Subcutaneous abdominal adipose tissue (tissue), 5 donors: ENCODE measurements around the gene CA5A.
"Not testable (repeated sequence)": the region's sequence is repeated elsewhere in the genome, so short reads cannot be mapped to it uniquely, and the experiment has no call there.

ENCODE experiments used
- H3K27ac ChIP-seq: one replicate; pipeline ENCODE4 v1.7.0; 2013; ENCODE audit warnings: low read depth, mild to moderate bottlenecking, inconsistent platforms, low read length, moderate library complexity
- H3K27me3 ChIP-seq, 5 donors: one replicate each; pipeline ENCODE4 v1.7.0; 2013; ENCODE audit warnings: low read length in 5 of 5, inconsistent platforms in 1 of 5; ENCODE audit not compliant: control insufficient read depth in 5 of 5, insufficient read depth in 4 of 5
- H3K36me3 ChIP-seq, 5 donors: one replicate each; pipeline ENCODE4 v1.7.0; 2013; ENCODE audit warnings: low read length in 5 of 5; ENCODE audit not compliant: control insufficient read depth in 5 of 5, insufficient read depth in 5 of 5
- H3K4me1 ChIP-seq, 5 donors: one replicate each; pipeline ENCODE4 v1.7.0; 2013; ENCODE audit warnings: low read length in 5 of 5, mild to moderate bottlenecking in 3 of 5, moderate library complexity in 1 of 5; ENCODE audit not compliant: control insufficient read depth in 5 of 5, insufficient read depth in 5 of 5
- H3K4me3 ChIP-seq, 5 donors: one replicate each; pipeline ENCODE4 v1.7.0; 2013; ENCODE audit warnings: low read length in 5 of 5, low read depth in 1 of 5
- H3K9ac ChIP-seq, 5 donors: one replicate each; pipeline ENCODE4 v1.7.0; 2013; ENCODE audit warnings: low read length in 5 of 5, mild to moderate bottlenecking in 4 of 5, moderate library complexity in 3 of 5
- H3K9me3 ChIP-seq, 5 donors: one replicate each; pipeline ENCODE4 v1.7.0; 2013; ENCODE audit warnings: low read length in 5 of 5; ENCODE audit not compliant: control insufficient read depth in 5 of 5
- donor health status: healthy.
- donor health status: healthy.
- donor health status: healthy.
- donor health status: healthy.
- donor health status: healthy.

CA5A gene

GRCh38 chr16:87918338-87918737 is 18.0 kb downstream of the CA5A start:
- H3K4me1 ChIP-seq: peaks cover 0 to 29% (median 23%) of the 10 kb centered on the region in 5 donors
- peak overlapping the region; percentile 31 to 57 (median 56) for H3K4me3 ChIP-seq
- H3K27ac ChIP-seq: peak overlapping the region; percentile 67
- no peaks in the 10 kb centered on the region for H3K9me3 ChIP-seq
- peak overlapping the region in 3 of 5 donors; percentile 16 to 75 (median 62) for H3K9ac ChIP-seq
- H3K27me3 ChIP-seq: peaks cover 0 to 5% (median 2%) of the 10 kb centered on the region in 5 donors
- H3K36me3 ChIP-seq: no peaks in the 10 kb centered on the region

DNA sequence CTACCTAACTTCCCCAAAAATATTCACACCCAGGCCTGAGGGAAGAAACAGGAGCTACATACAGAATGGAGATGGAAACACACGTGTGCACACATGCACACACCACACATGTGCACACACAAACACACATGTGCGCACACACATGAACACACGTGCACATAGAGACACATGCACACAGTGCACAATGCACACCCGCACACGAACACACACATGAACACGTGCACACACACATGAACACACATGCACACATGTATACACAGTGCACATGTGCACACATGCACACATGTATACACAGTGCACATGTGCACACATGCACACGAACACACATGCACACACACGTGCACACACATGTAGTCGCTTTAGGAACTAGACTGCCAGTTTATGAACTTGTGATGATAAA is 18.8 kb downstream of the CA5A start:
- no peak overlapping the region for H3K27ac ChIP-seq
- peaks cover 0 to 24% (median 20%) of the 10 kb centered on the region in 5 donors for H3K4me1 ChIP-seq
- no peak overlapping the region for H3K9ac ChIP-seq
- no peaks in the 10 kb centered on the region for H3K36me3 ChIP-seq
- H3K4me3 ChIP-seq: no peak overlapping the region
- peaks cover 0 to 5% (median 2%) of the 10 kb centered on the region in 5 donors for H3K27me3 ChIP-seq
- no peaks in the 10 kb centered on the region for H3K9me3 ChIP-seq

GRCh38 chr16:87914812-87915211 is 21.5 kb downstream of the CA5A start:
- peaks cover 0 to 5% (median 4%) of the 10 kb centered on the region in 5 donors for H3K27me3 ChIP-seq
- peaks cover 0 to 27% (median 18%) of the 10 kb centered on the region in 5 donors for H3K4me1 ChIP-seq
- no peak overlapping the region for H3K9ac ChIP-seq
- H3K4me3 ChIP-seq: no peak overlapping the region
- no peak overlapping the region for H3K27ac ChIP-seq
- H3K36me3 ChIP-seq: no peaks in the 10 kb centered on the region
- no peaks in the 10 kb centered on the region for H3K9me3 ChIP-seq

- H3K27me3 ChIP-seq, H3K4me3 ChIP-seq, H3K36me3 ChIP-seq, H3K9ac ChIP-seq, H3K9me3 ChIP-seq, H3K27ac ChIP-seq: not testable (repeated sequence)
- H3K4me1 ChIP-seq: peaks cover 0 to 26% (median 15%) of the 10 kb centered on the region in 5 donors
Observed at GRCh38 chr16:87914021-87914725, 22.2 kb downstream of the CA5A start.

DNA sequence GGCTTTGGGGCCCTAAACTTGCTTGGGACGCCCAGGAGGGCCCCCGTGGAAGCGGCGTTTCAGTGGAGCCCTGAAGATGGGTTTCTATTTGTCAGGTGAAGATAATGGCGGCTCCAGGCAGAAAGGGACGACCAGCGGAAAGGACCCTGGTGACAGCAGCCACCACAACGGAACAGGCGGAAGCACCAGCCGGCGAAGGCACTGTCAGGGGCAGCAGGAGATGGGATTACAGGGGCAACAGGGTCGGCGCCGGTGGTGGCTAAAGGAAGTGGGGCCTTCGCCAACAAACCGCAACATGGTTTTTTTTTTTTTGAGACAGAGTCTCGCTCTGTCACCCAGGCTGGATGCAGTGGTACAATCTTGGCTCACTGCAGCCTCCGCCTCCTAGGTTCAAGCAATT is 23.6 kb downstream of the CA5A start:
- not testable (repeated sequence) for H3K27ac ChIP-seq, H3K9me3 ChIP-seq, H3K9ac ChIP-seq, H3K27me3 ChIP-seq, H3K4me3 ChIP-seq, H3K36me3 ChIP-seq
- peaks cover 0 to 11% (median 3%) of the 10 kb centered on the region in 5 donors for H3K4me1 ChIP-seq

DNA sequence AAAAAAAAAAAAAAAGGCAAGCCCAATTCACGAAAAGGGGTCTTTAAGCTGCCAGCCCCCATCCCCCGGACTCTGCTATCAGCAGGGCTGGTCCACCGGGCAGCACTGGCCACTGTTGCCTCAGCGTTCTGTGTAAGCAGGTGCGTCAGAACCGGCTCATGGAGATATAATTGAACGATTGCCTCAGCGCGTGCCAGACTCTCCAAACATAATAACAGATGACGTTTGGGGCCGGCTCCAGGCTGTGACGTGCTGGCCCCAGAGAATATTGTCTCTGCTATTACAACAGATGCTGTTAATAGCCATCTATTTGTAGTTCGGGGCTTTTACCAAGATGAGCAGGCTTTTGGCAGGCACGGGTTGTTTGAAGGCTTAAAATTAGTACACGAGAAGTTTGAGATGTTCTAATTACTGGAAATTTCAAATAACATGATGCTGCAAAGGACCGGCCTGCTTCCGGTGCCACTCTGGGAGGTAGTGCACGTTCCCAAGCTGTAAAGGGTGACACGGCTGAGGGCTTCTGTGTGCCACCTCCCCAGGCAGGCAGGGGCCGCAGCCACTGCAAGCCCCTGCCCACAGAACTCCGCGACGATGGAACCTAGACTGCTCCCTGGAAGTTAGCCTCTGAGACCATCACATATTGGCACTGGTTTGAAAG is 25.1 kb downstream of the CA5A start:
- not testable (repeated sequence) for H3K27me3 ChIP-seq, H3K27ac ChIP-seq, H3K9me3 ChIP-seq, H3K4me3 ChIP-seq, H3K9ac ChIP-seq, H3K4me1 ChIP-seq, H3K36me3 ChIP-seq

- not testable (repeated sequence) for H3K4me3 ChIP-seq, H3K27ac ChIP-seq, H3K4me1 ChIP-seq, H3K36me3 ChIP-seq, H3K9ac ChIP-seq, H3K9me3 ChIP-seq
- peaks cover 0 to 12% (median 9%) of the 10 kb centered on the region in 5 donors for H3K27me3 ChIP-seq
Observed at GRCh38 chr16:87909203-87909935, 27.0 kb downstream of the CA5A start.

DNA sequence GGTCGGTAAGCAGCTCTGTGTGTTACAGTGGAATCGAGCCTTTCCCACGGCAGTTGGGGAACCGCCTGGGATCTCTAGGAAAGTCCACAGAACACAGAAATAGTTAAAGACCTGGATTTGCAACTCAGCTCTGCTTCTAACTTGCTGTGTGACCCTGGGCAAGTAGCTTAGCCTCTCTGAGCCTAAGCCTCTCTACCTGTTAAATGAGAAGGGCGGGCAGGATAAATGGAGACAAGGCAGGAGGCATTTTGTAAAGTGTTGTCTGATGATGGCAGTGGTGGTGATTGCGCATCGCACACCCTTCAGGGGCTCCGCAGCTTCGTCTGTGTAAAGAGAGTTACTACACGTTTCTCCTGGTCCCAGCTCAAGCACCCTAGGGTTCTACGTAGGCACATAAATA is 28.2 kb downstream of the CA5A start:
- H3K27me3 ChIP-seq, H3K27ac ChIP-seq, H3K36me3 ChIP-seq, H3K9ac ChIP-seq, H3K9me3 ChIP-seq, H3K4me3 ChIP-seq, H3K4me1 ChIP-seq: not testable (repeated sequence)

- H3K4me1 ChIP-seq, H3K27ac ChIP-seq, H3K4me3 ChIP-seq, H3K9ac ChIP-seq, H3K9me3 ChIP-seq, H3K36me3 ChIP-seq, H3K27me3 ChIP-seq: not testable (repeated sequence)
Observed at GRCh38 chr16:87905521-87905920, 30.8 kb downstream of the CA5A start.

- not testable (repeated sequence) for H3K27ac ChIP-seq, H3K9me3 ChIP-seq, H3K4me1 ChIP-seq, H3K27me3 ChIP-seq, H3K4me3 ChIP-seq, H3K36me3 ChIP-seq, H3K9ac ChIP-seq
Observed at GRCh38 chr16:87904963-87905362, 31.4 kb downstream of the CA5A start.
